CD8-positive, alpha-beta memory T cell (primary cell): ENCODE measurements around the gene PLEKHM3. TPM values are rescaled to one million over a fixed set of nuclear protein-coding genes. Genes with fewer than 3 reads are reported as not detected.
A peak's percentile ranks its signal among the peaks of the same experiment; 100 is the strongest.
"Not testable (repeated sequence)": the region's sequence is repeated elsewhere in the genome, so short reads cannot be mapped to it uniquely, and the experiment has no call there.

Experiments used
- CTCF ChIA-PET: fragments of 350-600 bp; sonication (Branson Sonifier 250); formaldehyde crosslinking; loops from one replicate; lab custom pipeline; 2021; ENCODE audit warnings: antibody characterized with exemption; lab: Charles Lee
- POLR2A ChIA-PET: fragments of 350-600 bp; sonication (Branson Sonifier 250); formaldehyde crosslinking; loops from one replicate; lab custom pipeline; 2021; ENCODE audit warnings: antibody characterized with exemption; lab: Charles Lee
- DNase-seq, 5 donors: peaks; one replicate each; pipeline versions ENCODE4 v3.0.0 to v3.0.0-alpha.2; 2020 to 2022; ENCODE audit warnings: mixed read lengths in 1 of 5
- H3K27ac ChIP-seq: one replicate; pipeline ENCODE4 v1.7.0; 2013; ENCODE audit warnings: low read depth, mild to moderate bottlenecking, low read length, moderate library complexity
- H3K27me3 ChIP-seq: 2 replicates; pipeline ENCODE4 v1.7.0; 2013; ENCODE audit warnings: low read length, mild to moderate bottlenecking; ENCODE audit not compliant: insufficient read depth, poor library complexity, severe bottlenecking
- H3K36me3 ChIP-seq: 2 replicates; pipeline ENCODE4 v1.7.0; 2013; ENCODE audit warnings: mild to moderate bottlenecking, low read length, moderate library complexity; ENCODE audit not compliant: insufficient read depth
- H3K4me1 ChIP-seq: 2 replicates; pipeline ENCODE4 v1.7.0; 2013; ENCODE audit warnings: mild to moderate bottlenecking, low read length, moderate library complexity; ENCODE audit not compliant: insufficient read depth
- H3K4me3 ChIP-seq: 2 replicates; pipeline ENCODE4 v1.7.0; 2013; ENCODE audit warnings: mild to moderate bottlenecking, low read length
- H3K9me3 ChIP-seq: 2 replicates; pipeline ENCODE4 v1.7.0; 2013; ENCODE audit warnings: mild to moderate bottlenecking, low read length
- H3K27ac Mint-ChIP-seq, 8 donors: one replicate each; pipeline ENCODE4 v1.8.0; 2020 to 2021; ENCODE audit warnings: mixed read lengths in 8 of 8, mild to moderate bottlenecking in 6 of 8, inconsistent platforms in 3 of 8, moderate library complexity in 3 of 8
- H3K27me3 Mint-ChIP-seq, 2 donors: one replicate each; pipeline ENCODE4 v1.8.0; 2020 to 2021; ENCODE audit warnings: mixed read lengths in 2 of 2, mild to moderate bottlenecking in 1 of 2, moderate library complexity in 1 of 2
- H3K36me3 Mint-ChIP-seq, 3 donors: one replicate each; pipeline ENCODE4 v1.8.0; 2020 to 2021; ENCODE audit warnings: mixed read lengths in 3 of 3, inconsistent platforms in 1 of 3, mild to moderate bottlenecking in 1 of 3
- H3K4me1 Mint-ChIP-seq, 3 donors: one replicate each; pipeline ENCODE4 v1.8.0; 2020 to 2021; ENCODE audit warnings: mixed read lengths in 3 of 3, inconsistent platforms in 1 of 3, mild to moderate bottlenecking in 1 of 3
- H3K4me3 Mint-ChIP-seq, 7 donors: one replicate each; pipeline ENCODE4 v1.8.0; 2020 to 2021; ENCODE audit warnings: mixed read lengths in 7 of 7, mild to moderate bottlenecking in 6 of 7, moderate library complexity in 4 of 7, inconsistent platforms in 2 of 7
- H3K9me3 Mint-ChIP-seq, 5 donors: one replicate each; pipeline ENCODE4 v1.8.0; 2020 to 2022; ENCODE audit warnings: mixed read lengths in 5 of 5, mild to moderate bottlenecking in 3 of 5, moderate library complexity in 2 of 5, inconsistent platforms in 1 of 5
- polyA plus RNA-seq: library from polyadenylated mRNA; unstranded; fragments of 300-500 nt; fragmentation: Illumina TruSeq; gene quantifications from one replicate; pipeline ENCODE4 v1.2.3, GENCODE V29; 2021
- total RNA-seq, 2 experiments: library from RNA; stranded (reverse); gene quantifications; one replicate each; pipeline ENCODE4 v1.2.3, GENCODE V29; 2021

PLEKHM3 gene
- total and polyA plus RNA-seq, 3 experiments from 2014 or later = 4.4 to 7.2 (median 6.9) TPM

DNA sequence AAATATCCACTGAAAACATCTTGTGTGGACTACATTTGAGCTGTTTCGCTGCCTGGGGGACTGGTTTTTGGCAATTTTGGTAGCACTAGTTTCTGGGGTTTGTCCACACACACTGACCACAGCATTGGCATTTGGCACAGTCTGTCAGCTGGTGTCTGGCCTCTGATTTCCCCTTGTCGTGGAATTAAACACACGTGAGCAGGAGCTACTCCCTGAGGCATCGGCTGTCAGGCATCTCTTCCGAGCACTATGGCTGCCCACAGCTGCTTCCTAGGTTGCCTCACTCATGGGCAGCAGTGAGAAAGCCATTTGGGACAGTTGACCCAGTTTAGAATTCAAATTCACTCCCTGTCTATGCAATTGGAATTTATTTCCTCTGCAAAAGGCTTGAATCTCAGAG is 208.8 kb downstream of the PLEKHM3 start:
- Mint-ChIP-seq H3K27me3 (peaks cover 0 to 4% of the 10 kb centered on the region in 2 donors), H3K27ac (no peak overlapping the region), H3K36me3 (no peaks in the 10 kb centered on the region), H3K4me3 (no peak overlapping the region), H3K4me1 (no peaks in the 10 kb centered on the region), H3K9me3 (no peaks in the 10 kb centered on the region)
- Histone ChIP-seq H3K27ac (no peak overlapping the region), H3K36me3 (no peaks in the 10 kb centered on the region), H3K4me1 (no peaks in the 10 kb centered on the region), H3K4me3 (no peak overlapping the region), H3K27me3 (no peaks in the 10 kb centered on the region), H3K9me3 (no peaks in the 10 kb centered on the region)
- DNase-seq = no peak
- ChIA-PET POLR2A (no interaction called here), CTCF (no interaction called here)

DNA sequence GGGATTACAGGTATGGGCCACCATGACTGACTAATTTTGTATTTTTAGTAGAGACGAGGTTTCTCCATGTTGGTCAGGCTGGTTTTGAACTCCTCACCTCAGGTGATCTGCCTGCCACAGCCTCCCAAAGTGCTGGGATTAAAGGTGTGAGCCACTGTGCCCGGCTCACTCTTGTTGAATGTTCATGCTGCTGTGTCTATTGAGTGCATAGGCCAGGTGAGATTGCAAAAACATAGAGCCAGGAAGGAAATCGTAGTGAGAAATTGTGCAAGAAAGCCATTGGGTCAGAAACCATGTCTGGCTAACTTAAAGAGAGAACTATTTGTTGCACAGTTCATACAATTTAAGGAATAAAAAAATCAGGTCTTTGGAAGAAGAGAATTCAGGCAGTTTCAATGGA is 210.1 kb downstream of the PLEKHM3 start:
- Histone ChIP-seq H3K27ac (no peak overlapping the region), H3K36me3 (no peaks in the 10 kb centered on the region), H3K27me3 (no peaks in the 10 kb centered on the region), H3K9me3 (no peaks in the 10 kb centered on the region), H3K4me3 (no peak overlapping the region), H3K4me1 (no peaks in the 10 kb centered on the region)
- no peaks in the 10 kb centered on the region for H3K36me3 Mint-ChIP-seq
- H3K27me3 Mint-ChIP-seq = peaks cover 0 to 4% of the 10 kb centered on the region in 2 donors
- DNase-seq = no peak
- H3K9me3 Mint-ChIP-seq = no peaks in the 10 kb centered on the region
- H3K4me3 Mint-ChIP-seq = no peak overlapping the region
- ChIA-PET POLR2A (no interaction called here), CTCF (no interaction called here)
- no peaks in the 10 kb centered on the region for H3K4me1 Mint-ChIP-seq
- H3K27ac Mint-ChIP-seq = peak overlapping the region in 1 of 8 donors; percentile 47

DNA sequence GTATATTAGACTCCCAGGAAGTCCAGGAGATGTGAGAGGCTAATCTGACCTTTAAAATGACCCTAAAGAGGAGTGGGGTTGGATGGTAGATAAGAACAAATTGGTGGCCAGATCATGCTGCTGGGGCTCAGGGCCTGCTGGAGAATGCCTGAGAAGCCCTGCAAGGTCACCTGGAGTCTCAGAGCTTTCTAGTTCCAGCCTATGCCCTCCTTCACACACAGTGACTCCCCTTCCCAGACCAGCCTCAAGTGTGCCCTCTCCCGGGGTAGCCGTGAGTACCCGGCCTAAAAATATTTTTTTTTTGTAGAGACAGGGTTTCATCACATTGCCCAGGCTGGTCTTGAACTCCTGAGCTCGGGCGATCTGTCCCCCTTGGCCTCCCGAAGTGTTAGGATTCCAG is 211.4 kb downstream of the PLEKHM3 start:
- H3K27me3 ChIP-seq = no peaks in the 10 kb centered on the region
- H3K36me3 ChIP-seq = no peaks in the 10 kb centered on the region
- no peaks in the 10 kb centered on the region for H3K9me3 ChIP-seq
- CTCF ChIA-PET = no interaction called here
- H3K27ac ChIP-seq = no peak overlapping the region
- Mint-ChIP-seq H3K9me3 (no peaks in the 10 kb centered on the region), H3K27ac (no peak overlapping the region), H3K4me3 (no peak overlapping the region), H3K4me1 (no peaks in the 10 kb centered on the region), H3K36me3 (no peaks in the 10 kb centered on the region), H3K27me3 (peaks cover 3 to 4% of the 10 kb centered on the region in 2 donors)
- H3K4me3 ChIP-seq = no peak overlapping the region
- POLR2A ChIA-PET = no interaction called here
- H3K4me1 ChIP-seq = no peaks in the 10 kb centered on the region
- DNase-seq = no peak

DNA sequence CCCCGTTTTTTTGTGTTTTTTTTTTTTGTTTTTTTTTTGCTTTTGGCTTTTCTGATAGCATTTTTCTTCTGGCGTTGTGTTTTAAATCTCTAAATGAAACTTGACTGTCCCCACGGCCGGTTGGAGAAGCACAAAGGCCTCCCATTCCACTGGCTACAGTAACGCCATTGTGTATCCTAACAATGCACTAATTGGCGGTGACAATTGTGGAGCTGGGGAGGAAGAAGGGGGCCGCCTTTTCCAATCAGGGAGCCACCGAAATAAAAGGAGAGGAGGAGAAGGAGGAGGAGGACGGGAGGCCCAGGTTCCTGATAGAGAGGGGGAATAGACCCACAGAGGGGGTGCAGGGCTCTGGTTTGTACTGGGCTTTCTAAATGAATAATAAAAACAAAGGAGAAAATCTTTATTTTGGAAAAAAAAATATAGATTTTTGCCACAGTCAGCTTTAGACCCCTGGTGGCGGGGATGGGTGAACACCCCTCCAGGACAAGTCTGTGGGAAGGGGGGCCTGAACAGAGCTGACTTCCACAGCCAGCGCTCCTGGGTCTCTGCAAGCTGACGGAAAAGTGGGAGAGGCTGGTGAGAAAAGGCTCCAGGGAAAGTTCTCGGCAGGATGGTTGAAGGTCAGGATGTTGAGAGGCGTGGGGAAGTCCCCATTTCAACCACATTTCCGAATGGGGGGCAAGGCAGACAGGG is 212.0 kb downstream of the PLEKHM3 start:
- DNase-seq = no peak
- POLR2A ChIA-PET = no interaction called here
- H3K9me3 ChIP-seq = no peaks in the 10 kb centered on the region
- Mint-ChIP-seq H3K27me3 (peaks cover 4 to 5% of the 10 kb centered on the region in 2 donors), H3K36me3 (no peaks in the 10 kb centered on the region), H3K4me1 (no peaks in the 10 kb centered on the region), H3K4me3 (no peak overlapping the region), H3K27ac (no peak overlapping the region), H3K9me3 (no peaks in the 10 kb centered on the region)
- no peaks in the 10 kb centered on the region for H3K36me3 ChIP-seq
- CTCF ChIA-PET = no interaction called here
- no peaks in the 10 kb centered on the region for H3K4me1 ChIP-seq
- H3K27ac ChIP-seq = no peak overlapping the region
- no peak overlapping the region for H3K4me3 ChIP-seq
- no peaks in the 10 kb centered on the region for H3K27me3 ChIP-seq

DNA sequence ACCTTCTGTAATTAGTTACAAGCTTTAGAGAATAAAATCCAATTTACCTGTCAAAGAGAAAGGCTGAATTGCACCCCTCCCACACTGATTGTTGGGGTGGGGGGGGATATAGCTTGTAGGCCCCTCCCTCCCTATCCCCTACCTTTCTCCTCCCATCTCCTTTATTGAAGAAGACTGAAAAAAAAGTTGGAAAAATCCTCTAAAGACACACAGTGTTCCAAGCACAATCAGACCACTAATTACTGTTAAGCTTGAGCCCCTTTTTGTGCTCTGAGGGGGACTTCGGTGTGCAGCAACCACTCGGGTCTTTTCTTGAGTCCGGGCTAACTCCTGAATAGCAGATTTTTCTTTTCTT is 212.6 kb downstream of the PLEKHM3 start:
- H3K9me3 ChIP-seq = no peaks in the 10 kb centered on the region
- Mint-ChIP-seq H3K36me3 (no peaks in the 10 kb centered on the region), H3K27me3 (peaks cover 4 to 10% of the 10 kb centered on the region in 2 donors), H3K4me3 (no peak overlapping the region), H3K9me3 (no peaks in the 10 kb centered on the region), H3K4me1 (no peaks in the 10 kb centered on the region), H3K27ac (peak overlapping the region in 1 of 8 donors; percentile 10)
- no peak overlapping the region for H3K27ac ChIP-seq
- no peaks in the 10 kb centered on the region for H3K36me3 ChIP-seq
- no peak overlapping the region for H3K4me3 ChIP-seq
- no peaks in the 10 kb centered on the region for H3K27me3 ChIP-seq
- ChIA-PET CTCF (no interaction called here), POLR2A (no interaction called here)
- no peak for DNase-seq
- H3K4me1 ChIP-seq = no peaks in the 10 kb centered on the region

DNA sequence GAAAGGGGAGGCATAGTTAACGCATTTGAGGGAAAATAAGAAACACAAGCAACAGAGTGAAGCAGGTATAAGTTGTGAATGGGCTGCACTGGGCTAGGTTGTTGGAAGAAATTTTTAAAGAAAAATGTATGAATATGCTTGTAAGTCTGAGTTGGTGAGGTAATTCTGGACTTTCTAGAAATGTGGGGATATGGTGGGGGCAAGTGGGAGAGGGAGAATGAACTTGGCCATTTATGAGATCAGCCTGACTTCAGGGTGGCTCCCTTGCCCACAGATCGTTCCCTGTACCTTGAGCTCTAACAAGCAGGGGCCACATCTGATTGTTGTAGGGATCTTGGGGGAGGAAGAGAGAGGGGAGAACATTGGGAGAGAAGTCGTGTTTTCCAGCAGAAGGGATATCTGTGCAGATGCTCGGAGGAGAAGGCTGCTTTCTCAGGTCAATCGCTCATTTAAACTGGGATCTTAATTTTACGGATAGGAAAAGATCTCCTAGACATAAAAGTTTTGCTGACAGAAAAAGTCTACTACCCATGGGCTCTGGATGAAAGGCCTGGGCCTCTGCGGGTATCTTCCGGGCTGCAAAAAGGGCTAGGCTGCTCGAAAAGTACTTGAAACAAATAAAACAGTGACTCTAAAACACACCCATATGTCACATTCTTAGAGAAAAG is 213.1 kb downstream of the PLEKHM3 start:
- ChIA-PET POLR2A (no interaction called here), CTCF (no interaction called here)
- Histone ChIP-seq H3K4me3 (no peak overlapping the region), H3K9me3 (no peaks in the 10 kb centered on the region), H3K4me1 (no peaks in the 10 kb centered on the region), H3K27me3 (no peaks in the 10 kb centered on the region), H3K27ac (no peak overlapping the region), H3K36me3 (no peaks in the 10 kb centered on the region)
- Mint-ChIP-seq H3K36me3 (no peaks in the 10 kb centered on the region), H3K27me3 (peaks cover 7 to 10% of the 10 kb centered on the region in 2 donors), H3K9me3 (no peaks in the 10 kb centered on the region), H3K4me1 (no peaks in the 10 kb centered on the region), H3K27ac (peak overlapping the region in 1 of 8 donors; percentile 3), H3K4me3 (no peak overlapping the region)
- DNase-seq = no peak

DNA sequence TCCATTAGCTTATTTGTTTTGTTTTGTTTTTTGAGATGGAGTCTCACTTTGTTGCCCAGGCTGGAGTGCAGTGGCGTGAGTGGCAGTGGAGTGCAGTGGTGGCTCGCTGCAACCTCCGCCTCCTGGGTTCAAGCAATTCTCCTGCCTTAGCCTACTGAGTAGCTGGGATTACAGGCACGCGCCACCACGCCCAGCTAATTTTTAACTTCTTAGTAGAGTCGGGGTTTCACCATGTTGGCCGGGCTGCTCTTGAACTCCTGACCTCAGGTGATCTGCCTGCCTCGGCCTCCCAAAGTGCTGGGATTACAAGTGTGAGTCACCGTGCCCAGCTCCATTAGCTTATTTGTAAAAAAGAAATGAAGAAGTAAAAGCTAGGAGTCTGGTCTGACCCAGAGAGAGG is 213.7 kb downstream of the PLEKHM3 start:
- H3K27ac Mint-ChIP-seq, H3K9me3 ChIP-seq, H3K27ac ChIP-seq, H3K4me1 ChIP-seq, H3K27me3 ChIP-seq, H3K36me3 Mint-ChIP-seq, DNase-seq, H3K4me3 Mint-ChIP-seq, H3K27me3 Mint-ChIP-seq, H3K9me3 Mint-ChIP-seq, CTCF ChIA-PET, H3K4me1 Mint-ChIP-seq, POLR2A ChIA-PET, H3K36me3 ChIP-seq, H3K4me3 ChIP-seq: not testable (repeated sequence)

DNA sequence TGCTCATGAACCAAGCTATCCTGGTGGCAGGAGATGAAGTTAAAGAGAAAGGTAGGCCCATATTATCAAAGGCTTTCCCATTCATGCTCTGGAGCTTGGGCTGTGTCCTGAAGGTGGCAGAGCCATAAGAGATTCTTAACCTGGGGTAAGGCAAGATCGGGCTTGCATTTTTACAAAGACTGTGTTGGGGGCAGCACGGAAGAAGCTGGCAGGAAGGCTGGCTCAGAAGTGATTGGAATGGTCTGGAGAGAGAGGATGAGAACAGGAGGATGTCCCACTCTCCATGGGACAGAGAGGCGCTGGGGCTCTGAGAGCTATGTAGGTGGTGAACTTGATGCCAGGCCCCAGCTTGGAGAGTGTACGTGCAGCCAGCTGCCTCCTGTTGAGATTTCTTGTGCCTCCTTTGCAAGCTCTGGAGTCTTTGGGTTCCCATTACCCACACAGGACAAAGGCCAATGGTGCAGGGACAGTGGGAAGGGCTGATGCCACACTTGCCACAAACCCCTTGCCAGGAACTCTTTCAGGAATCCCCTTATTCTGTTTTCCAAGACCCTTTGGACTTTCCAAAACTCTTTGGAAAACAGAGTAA is 215.0 kb downstream of the PLEKHM3 start:
- Histone ChIP-seq H3K4me3 (no peak overlapping the region), H3K9me3 (no peaks in the 10 kb centered on the region), H3K27ac (no peak overlapping the region), H3K4me1 (no peaks in the 10 kb centered on the region), H3K36me3 (no peaks in the 10 kb centered on the region), H3K27me3 (no peaks in the 10 kb centered on the region)
- H3K27me3 Mint-ChIP-seq = peaks cover 7% of the 10 kb centered on the region in 2 donors
- H3K27ac Mint-ChIP-seq = no peak overlapping the region
- CTCF ChIA-PET = no interaction called here
- no peaks in the 10 kb centered on the region for H3K36me3 Mint-ChIP-seq
- no peaks in the 10 kb centered on the region for H3K4me1 Mint-ChIP-seq
- POLR2A ChIA-PET = no interaction called here
- H3K9me3 Mint-ChIP-seq = no peaks in the 10 kb centered on the region
- no peak overlapping the region for H3K4me3 Mint-ChIP-seq
- DNase-seq = no peak
